GM21786 (cell line): ENCODE results near the gene WNT7B.

ENCODE experiments used
- ATAC-seq: cut with Tn5 transposase; IDR thresholded peaks from one replicate; pipeline ENCODE4 v1.9.1; 2021; ENCODE audit not compliant: unreplicated experiment

The WNT7B gene

GRCh38 chr22:45960477-45961386, 16.2 kb downstream of the WNT7B start:
- no peak for ATAC-seq

- no peak for ATAC-seq
Observed at GRCh38 chr22:45959719-45960476, 17.1 kb downstream of the WNT7B start.

DNA sequence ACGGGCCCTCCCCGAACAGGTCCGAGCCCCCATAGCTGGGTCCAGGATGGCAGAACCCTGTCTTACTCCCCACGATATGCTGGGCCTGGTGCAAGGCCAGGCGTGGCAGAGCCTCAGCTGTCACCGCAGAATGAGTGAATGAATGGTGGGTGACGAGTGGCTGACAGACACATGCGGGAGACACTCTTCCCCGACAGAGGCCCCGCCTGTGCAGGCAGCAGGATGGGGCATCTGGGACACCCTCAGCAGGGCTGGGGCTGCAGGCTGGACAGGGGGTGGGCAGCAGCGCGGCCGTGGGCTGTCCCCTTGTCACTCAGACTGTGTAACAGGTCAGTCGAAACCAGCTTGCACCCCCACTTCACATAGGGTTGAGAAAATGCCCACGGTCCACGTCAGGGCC, 18.0 kb downstream of the WNT7B start:
- no peak for ATAC-seq

GRCh38 chr22:45957826-45958225, 19.1 kb downstream of the WNT7B start:
- no peak for ATAC-seq

GRCh38 chr22:45953178-45953577, 23.8 kb downstream of the WNT7B start:
- no peak for ATAC-seq

DNA sequence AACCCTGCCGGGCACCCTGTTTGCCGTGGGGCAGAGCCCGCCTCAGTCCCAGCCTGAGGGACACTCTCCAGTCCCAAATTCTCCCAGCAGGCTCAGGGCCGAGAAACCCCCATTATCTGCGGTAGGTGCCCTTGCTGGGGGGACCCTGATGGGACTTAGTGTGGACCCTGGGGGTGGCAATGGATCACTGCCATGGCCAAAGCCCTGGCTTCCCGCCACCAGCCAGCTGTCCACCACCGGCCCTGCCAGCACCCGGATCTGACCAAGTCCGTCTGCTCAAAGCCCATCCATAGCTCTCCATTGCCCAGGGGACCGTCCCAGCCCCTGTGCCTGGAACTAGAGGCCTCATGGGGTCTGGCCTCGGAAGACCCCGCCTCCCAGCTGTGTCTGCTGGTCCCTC, 24.4 kb downstream of the WNT7B start:
- ATAC-seq, result no peak

GRCh38 chr22:45952151-45952550, 24.8 kb downstream of the WNT7B start:
- ATAC-seq, result no peak

- no peak for ATAC-seq
Observed at GRCh38 chr22:45949891-45950290, 27.1 kb downstream of the WNT7B start.

- no peak for ATAC-seq
Observed at GRCh38 chr22:45949258-45949870, 27.6 kb downstream of the WNT7B start.

GRCh38 chr22:45948081-45948648, 28.8 kb downstream of the WNT7B start:
- no peak for ATAC-seq

- no peak for ATAC-seq
Observed at GRCh38 chr22:45946805-45947600, 30.0 kb downstream of the WNT7B start.

GRCh38 chr22:45945621-45946106, 31.3 kb downstream of the WNT7B start:
- ATAC-seq, result no peak

DNA sequence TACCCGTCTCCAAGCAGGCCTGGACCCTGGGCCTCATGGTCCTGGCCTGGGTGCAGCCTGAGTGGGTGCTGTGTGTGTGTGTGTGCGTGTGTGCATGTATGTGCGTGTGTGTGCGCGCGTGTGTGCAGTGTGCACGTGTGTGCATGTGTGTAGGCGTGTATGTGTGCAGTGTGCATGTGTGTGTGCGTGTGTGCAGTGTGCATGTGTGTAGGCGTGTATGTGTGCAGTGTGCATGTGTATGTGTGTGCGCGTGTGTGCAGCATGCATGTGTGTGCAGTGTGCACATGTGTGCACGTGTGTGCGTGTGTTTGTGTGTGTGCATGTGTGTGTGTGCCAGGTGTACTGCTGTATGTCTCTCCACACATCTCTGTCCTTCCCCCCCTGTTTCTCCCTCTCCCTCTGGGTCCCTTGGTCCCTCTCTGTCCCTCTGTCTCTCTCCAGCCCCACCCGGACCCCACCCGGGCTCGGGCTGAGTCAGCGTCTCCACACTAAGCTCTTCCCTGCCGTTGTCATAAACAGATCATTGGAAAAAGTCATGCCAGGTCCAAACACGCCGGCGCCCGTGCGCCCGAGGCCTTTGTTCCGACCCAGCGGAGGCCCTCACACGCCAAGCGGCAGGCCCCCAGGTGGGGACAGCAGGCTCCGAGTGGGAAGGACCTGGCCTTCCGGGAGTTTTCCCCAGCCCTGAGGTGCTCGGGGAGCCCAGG, 34.0 kb downstream of the WNT7B start:
- no peak for ATAC-seq

- no peak for ATAC-seq
Observed at GRCh38 chr22:45942344-45942743, 34.6 kb downstream of the WNT7B start.

- ATAC-seq, result no peak
Observed at GRCh38 chr22:45938913-45939312, 38.0 kb downstream of the WNT7B start.

GRCh38 chr22:45937960-45938359, 39.0 kb downstream of the WNT7B start:
- ATAC-seq, result no peak

GRCh38 chr22:45935573-45935972, 41.4 kb downstream of the WNT7B start:
- no peak for ATAC-seq

DNA sequence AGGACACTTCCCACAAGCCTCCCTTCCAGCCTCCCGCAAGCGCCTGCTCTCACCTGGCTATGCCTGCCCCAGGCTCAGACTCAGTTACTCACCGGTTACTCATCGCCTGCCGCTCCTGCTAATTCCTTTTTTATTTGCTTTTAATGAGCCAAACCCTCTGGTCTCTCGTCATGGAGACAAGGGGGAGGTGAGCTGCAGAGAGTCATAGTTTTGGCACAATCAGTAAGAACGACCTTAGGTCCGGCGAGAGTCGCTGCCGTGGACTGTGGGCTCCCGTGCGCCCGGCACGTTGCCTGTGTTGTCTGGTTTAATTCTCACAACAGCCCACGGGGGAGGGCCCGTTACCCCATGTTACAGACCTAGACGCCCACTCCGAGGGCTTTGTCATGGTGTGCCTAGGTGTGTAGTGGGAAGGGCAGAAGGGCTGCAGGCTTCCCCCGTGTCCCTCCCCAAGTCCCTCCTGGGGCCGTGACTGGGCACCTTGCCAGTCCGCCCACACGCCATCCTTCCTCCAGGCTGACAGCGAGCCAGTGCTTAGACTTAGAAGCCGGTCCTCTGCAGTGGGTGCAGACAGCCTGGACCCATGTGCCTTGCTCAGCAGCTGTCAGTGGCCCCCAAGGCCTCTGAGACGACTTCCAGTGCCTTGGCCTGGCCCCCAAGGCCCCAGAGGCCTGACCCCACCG, 42.2 kb downstream of the WNT7B start:
- no peak for ATAC-seq

DNA sequence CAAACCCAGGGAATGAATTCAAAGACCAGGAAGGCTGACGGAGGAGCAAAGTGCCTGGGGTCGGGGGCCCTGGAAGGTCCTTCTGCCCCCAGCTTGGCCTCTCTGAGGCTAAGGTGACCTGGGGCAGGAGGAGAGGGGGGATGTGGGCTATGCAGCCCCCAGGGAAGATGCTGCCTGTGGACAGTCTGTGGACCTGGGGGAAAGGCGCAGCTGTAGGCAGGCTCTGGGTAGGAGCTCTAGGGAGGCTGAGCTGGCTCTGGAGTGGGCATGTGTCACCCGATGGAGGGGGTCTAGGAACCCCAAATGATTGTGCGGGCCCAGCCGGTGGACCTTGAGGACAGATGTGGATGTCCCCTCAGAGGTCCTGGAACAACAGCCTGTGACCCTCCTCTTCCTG, 42.8 kb downstream of the WNT7B start:
- ATAC-seq, result no peak
